HG02884 (cell line): Measurements from ENCODE around the gene LMNTD2.
A peak's percentile ranks its signal among the peaks of the same experiment; 100 is the strongest.

Experiments used
- ATAC-seq: cut with Tn5 transposase; IDR thresholded peaks from one replicate; pipeline ENCODE4 v1.9.1; 2021; ENCODE audit warnings: mild to moderate bottlenecking, moderate library complexity; ENCODE audit not compliant: unreplicated experiment

LMNTD2 gene

GRCh38 chr11:535519-536454 is 24.8 kb downstream of the LMNTD2 start, which contains the start of gene HRAS:
TSS of gene HRAS (minus strand) at chr11:535576.
- peak; percentile 67 for ATAC-seq

DNA sequence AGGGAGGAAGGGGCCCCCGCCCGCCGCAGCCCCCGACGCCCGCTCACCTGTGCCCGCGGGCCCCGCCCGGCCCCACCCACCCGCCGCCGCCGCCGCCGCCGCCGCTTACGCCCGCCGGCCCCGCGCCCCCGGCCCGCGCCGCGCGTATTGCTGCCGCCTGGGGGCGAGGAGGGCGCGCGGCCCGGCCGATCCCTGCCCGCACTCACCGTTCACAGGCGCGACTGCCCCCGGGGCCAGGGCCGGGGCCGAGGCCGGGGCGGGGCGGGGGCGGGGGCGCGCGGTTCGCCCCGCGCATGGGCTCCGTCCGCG is 25.4 kb downstream of the LMNTD2 start:
- ATAC-seq = no peak

DNA sequence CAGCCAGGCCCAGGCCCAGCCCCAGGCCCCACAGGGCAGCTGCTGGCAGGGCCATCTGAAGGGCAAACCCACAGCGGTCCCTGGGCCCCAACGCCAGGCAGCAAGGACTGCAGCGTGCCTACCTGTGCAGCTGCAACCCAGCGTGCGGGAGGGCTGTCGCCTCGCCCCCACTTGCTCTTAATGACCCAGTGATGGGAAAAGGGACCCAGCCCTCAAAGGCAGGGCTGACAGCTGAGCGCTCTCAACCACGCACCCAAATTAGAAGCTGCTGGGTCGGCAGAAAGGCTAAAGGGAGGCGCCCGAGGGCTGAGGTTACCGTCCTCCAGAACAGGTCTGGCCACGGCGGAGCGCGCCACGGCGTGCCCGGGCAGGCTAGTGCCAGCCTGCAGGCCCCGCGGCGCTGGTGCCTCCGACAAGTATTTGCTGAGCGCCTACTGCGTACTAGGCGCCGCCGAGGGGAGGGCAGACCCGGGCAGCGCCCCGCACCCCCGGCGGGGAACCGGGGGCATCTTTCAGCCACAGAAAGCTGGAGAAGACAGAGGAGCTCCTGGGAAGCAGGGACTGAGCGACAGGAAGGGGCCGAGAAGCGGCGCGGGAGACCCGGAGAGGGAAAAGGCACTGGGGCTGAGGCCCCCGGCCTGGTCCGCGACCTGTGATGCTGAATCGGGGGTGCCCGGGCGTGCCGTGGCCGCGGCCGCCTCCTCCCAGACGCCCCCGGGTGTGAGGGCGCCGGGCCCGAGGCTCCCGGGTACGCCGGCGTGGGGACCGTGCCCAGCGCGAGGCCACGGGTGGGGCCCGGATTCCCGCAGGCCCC is 25.9 kb downstream of the LMNTD2 start:
- ATAC-seq = no peak

GRCh38 chr11:533586-534395 is 26.7 kb downstream of the LMNTD2 start:
- ATAC-seq = no peak

DNA sequence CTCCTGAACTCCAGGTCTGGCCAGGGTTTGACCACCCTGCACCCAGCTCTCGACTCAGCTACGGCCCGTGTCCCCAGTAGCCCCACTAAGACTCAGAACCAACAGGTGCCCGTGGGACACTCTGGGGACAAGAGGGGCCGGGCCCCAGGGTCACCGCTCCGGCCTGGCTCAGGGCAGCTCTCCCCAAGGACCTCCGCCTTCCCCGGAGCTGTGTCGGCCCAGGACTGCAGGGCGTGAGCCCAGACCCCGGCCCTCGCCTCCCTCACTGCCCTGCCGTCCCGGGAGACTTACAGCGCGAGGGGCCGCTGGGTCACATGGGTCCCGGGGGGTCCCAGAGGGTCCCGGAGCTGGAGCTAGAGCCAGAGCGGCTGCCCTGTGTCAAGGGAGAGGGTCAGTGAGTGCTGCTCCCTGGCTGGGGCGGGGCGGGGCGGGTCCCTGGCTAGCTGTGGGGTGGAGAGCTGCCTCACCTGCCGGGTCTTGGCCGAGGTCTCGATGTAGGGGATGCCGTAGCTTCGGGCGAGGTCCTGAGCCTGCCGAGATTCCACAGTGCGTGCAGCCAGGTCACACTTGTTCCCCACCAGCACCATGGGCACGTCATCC is 27.5 kb downstream of the LMNTD2 start:
- no peak for ATAC-seq

DNA sequence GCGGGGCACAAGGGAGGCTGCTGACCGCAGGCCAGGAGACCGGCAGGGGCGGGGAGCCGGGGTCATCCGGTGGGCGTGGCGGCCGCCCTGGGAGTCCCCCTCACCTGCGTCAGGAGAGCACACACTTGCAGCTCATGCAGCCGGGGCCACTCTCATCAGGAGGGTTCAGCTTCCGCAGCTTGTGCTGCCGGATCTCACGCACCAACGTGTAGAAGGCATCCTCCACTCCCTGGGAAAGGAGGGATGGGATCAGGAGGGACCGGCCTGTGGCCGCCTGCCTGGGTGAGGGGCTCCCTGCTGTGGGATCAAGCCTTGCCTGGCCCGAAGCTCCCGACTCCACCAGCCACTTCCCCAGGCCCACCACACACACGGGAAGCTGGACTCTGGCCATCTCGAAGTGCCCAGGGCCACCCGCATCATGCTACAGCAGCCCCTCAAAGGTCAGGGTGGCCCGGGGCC is 28.0 kb downstream of the LMNTD2 start:
- no peak for ATAC-seq

DNA sequence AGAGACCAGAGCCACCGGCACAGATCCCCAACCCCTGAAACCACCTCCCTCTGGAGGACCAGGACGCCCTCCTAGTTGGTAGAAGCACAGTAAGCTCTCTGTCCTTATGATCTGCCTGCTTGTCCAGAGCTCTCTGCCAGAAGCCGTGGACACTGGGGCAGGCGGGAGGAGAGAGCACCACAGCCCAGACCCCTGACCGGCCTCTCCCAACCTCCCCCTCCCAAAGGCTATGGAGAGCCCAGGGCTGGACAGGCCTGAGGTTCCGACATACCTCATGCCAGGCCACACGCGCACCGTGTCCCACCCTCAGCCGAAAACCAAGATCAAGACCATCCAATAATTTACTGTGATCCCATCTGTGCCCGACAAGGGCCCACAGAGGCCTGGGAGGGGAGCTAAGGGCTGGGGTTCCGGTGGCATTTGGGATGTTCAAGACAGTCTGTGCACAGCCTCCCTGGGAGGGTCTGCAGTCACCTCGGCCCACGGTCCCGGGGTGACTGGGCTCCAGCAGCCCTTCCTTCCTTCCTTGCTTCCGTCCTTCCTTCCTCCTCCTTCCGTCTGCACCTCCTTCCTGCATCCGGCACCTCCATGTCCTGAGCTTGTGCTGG is 28.5 kb downstream of the LMNTD2 start:
- no peak for ATAC-seq

DNA sequence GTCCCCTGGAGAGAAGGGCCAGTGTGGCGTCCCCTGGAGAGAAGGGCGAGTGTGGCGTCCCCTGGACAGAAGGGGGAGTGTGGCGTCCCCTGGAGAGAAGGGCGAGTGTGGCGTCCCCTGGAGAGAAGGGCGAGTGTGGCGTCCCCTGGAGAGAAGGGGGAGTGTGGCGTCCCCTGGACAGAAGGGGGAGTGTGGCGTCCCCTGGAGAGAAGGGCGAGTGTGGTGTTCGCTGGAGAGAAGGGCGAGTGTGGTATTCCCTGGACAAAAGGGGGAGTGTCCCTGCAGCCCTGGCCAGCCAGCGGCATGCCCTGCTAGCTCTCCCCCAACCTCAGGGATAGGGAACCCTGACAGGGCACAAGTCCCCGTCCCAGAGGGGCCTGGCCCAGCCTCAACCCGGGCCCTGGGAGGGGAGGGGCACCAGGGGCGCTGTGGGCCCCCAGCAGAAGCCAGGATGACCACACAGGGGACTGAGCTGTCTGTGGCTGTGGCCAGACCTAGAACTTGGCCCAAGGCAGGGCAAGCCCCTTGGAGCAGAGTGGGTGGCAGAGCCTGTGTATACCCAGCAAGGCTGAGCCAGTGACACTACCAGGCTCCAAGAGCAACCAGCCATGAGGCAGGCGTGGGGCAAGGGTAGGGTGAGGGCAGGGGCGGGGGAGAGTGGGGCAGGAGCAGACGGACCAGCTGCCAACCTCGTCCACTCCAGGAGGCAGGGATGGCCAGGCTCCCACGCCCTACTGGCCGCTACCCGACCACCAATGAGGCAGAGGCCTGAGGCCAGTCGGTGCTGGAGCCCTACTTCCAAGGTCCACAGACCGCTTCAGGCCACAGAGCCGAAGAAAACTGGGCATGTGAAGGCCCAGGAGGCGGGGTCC is 29.3 kb downstream of the LMNTD2 start:
- ATAC-seq = no peak

DNA sequence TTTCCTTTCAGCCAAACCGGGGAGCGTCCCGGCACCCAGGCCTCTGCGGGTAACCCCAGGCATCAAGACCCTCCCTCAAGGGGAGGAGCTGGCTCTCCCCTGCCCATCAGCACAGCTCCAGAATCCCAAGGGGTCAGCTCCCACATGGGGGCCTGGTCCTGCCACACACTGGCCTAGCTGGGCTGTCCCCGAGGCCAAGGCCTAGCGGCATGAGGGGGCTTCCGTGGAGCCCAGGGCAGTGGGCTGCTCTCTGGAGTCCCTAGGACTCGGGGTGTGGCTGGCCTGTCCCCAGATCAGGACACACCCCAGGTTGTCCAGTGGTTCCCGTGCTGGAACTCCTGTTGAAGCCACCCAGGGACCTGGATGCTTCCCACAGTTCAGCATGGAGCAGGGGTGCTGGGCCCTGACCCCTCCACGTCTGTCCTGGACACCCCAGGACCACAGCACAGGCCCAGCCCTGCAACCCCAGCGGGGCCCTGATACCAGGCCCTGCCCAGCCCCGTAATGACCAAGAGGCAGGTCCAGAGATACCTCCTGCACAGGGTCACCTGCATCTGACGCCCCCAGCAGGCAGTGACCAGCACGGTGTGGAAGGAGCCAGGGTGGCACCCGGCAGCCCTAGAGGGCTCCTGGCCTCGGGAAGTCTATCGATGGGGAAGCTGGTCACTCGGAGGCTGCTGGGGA is 30.7 kb downstream of the LMNTD2 start:
- ATAC-seq = no peak

GRCh38 chr11:528815-529727 is 31.5 kb downstream of the LMNTD2 start:
- ATAC-seq = no peak

- no peak for ATAC-seq
Observed at GRCh38 chr11:528166-528814, 32.2 kb downstream of the LMNTD2 start.

- ATAC-seq = no peak
Observed at GRCh38 chr11:526192-526591, 34.3 kb downstream of the LMNTD2 start.

GRCh38 chr11:521177-521688 is 39.3 kb downstream of the LMNTD2 start:
- no peak for ATAC-seq

DNA sequence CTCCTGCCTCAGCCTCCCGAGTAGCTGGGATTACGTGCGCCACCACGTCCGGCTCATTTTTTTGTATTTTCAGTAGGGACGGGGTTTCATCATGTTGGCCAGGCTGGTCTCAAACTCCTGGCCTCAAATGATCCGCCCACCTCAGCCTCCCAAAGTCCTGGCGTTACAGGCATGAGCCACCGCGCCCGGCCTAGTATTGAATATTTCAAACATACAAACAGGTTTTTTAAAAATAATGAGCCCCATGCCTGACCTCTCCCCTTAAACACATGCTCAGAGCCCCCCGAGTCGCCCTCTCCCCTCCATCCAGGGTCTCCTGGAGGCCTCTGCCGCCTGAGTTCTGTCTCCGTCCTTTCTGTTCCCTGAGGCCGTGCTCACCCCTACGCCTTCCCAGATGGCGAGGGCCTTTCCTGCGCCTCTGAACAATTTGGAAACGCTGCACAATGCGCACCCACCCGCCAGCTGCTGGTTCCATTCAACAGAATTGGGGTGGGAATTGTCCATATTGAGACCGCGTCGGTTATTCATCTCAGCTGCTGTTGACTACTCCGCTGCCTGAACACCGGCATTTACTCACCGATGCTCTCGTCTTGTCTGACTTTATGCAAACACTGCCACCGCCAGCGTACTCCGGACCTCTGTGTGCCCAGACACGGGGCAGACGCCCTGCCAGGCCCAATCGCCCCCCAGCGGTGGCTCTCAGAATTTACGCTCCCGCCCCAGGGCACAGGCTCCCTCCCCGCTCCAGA is 39.9 kb downstream of the LMNTD2 start:
- no peak for ATAC-seq

DNA sequence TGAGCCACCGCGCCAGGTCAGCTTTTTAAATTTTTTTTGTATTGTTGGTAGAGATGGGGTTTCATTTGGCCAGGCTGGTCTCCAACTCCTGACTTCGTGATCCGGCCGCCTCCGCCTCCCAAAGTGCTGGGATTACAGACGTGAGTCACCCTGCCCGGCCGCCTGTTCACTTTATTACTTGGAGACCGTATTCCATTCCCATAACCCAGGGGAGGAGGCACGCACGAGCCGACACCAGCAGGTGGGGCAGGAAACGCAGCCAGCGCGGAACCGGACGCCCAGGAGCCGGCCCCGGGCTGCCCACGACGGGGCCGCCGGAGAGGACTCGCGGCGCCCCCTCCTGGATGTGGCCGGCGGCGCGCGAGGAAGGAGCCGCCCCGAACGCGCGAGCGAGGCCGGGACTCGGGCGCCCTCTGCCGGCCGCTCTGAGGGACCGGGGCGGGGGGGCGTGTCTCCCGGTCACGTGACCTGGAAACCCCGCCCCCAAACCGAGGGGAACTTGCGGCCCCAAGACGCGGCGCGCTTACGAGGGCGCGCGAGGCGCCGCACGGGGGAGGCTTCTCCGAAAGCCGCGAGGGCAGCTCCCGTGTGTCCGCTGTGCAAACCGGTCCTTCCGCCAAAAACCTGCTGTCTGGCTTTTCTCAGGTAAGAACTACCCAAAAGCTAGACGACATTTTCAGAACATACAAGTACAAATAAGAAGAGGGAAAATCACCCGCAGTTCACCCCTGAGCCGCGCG is 41.9 kb downstream of the LMNTD2 start:
- ATAC-seq = no peak
